ENCODE data around the gene ADD3. TPM values are rescaled to one million over a fixed set of nuclear protein-coding genes. Genes with fewer than 3 reads are reported as not detected.
A peak's percentile ranks its signal among the peaks of the same experiment; 100 is the strongest.

Gene ADD3
- polyA plus RNA-seq, 3 donors: 94.8 to 126 (median 111) TPM

DNA sequence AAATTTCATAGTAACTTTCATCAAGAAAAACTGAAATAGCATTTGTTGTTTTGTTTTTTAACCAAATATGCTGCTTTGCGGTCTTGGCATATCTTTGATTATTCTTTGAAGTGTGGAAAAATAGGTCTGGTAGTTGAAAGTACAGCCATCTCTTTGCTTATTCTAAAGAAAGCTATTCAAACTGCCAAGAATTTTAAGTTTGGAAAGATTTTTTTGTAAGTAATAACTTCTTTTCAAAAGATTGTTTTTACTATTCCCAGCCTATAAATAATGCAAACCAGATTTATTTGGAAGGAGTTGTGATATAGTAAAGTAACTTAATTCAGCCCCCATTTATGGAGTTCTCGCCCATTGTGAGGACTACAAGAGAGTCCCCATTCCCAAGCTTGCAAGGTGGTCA lies 87.0 kb downstream of the ADD3 start:
- Histone ChIP-seq H3K27ac (ENCODE audit: low read depth in 1 of 2, low read length in 2 of 2) (no peak overlapping the region), H3K36me3 (replicated peaks in 1 of 2; ENCODE audit: control insufficient read depth in 1 of 2, insufficient read depth in 2 of 2, low read length in 2 of 2) (no peaks in the 10 kb centered on the region), H3K27me3 (ENCODE audit: control insufficient read depth in 2 of 2, insufficient read depth in 2 of 2, low read length in 2 of 2) (no peaks in the 10 kb centered on the region), H3K79me2 (ENCODE audit: insufficient read depth, low read length) (peaks cover 65% of the 10 kb centered on the region), H3K9ac (ENCODE audit: insufficient read depth, low read length, poor library complexity, severe bottlenecking) (no peak overlapping the region), H3K4me2 (replicated peaks; ENCODE audit: extremely low read depth, low read length, poor library complexity, severe bottlenecking) (no peak overlapping the region), H3K4me1 (ENCODE audit: control insufficient read depth in 1 of 2, insufficient read depth in 2 of 2, low read length in 2 of 2) (no peaks in the 10 kb centered on the region), H3K4me3 (replicated peaks in 1 of 3; ENCODE audit: low read depth in 2 of 3, low read length in 3 of 3) (no peak overlapping the region), H2AFZ (ENCODE audit: insufficient read depth, low read depth, low read length, poor library complexity, severe bottlenecking) (no peak overlapping the region), H4K20me1 (ENCODE audit: insufficient read depth, low read length) (no peaks in the 10 kb centered on the region), H3K9me3 (replicated peaks in 1 of 2; ENCODE audit: control insufficient read depth in 1 of 2, insufficient read depth in 1 of 2, low read length in 2 of 2) (no peaks in the 10 kb centered on the region)
- intact Hi-C loops (cut with micrococcal nuclease): no loop called here
- H3K27ac Mint-ChIP-seq: no peak overlapping the region
- peaks cover 0 to 2% (median 0%) of the 10 kb centered on the region in 7 donors for H3K9me3 Mint-ChIP-seq
- no peak overlapping the region for H3K4me3 Mint-ChIP-seq
- peaks cover 4% of the 10 kb centered on the region for H3K4me1 Mint-ChIP-seq
- peaks cover 0 to 13% of the 10 kb centered on the region in 2 donors for H3K36me3 Mint-ChIP-seq
- H3K27me3 Mint-ChIP-seq (ENCODE audit: low read depth in 3 of 3): no peaks in the 10 kb centered on the region
- DNase-seq: no peak
- TF ChIP-seq, protein P1, sequence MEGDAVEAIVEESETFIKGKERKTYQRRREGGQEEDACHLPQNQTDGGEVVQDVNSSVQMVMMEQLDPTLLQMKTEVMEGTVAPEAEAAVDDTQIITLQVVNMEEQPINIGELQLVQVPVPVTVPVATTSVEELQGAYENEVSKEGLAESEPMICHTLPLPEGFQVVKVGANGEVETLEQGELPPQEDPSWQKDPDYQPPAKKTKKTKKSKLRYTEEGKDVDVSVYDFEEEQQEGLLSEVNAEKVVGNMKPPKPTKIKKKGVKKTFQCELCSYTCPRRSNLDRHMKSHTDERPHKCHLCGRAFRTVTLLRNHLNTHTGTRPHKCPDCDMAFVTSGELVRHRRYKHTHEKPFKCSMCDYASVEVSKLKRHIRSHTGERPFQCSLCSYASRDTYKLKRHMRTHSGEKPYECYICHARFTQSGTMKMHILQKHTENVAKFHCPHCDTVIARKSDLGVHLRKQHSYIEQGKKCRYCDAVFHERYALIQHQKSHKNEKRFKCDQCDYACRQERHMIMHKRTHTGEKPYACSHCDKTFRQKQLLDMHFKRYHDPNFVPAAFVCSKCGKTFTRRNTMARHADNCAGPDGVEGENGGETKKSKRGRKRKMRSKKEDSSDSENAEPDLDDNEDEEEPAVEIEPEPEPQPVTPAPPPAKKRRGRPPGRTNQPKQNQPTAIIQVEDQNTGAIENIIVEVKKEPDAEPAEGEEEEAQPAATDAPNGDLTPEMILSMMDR (IDR thresholded peaks at IDR 0.05): no peak
- WGBS (ENCODE audit: insufficient coverage): no CpG with 5 or more reads among the region's 2 CpGs

- Histone ChIP-seq H3K9me3 (replicated peaks in 1 of 2; ENCODE audit: control insufficient read depth in 1 of 2, insufficient read depth in 1 of 2, low read length in 2 of 2) (no peaks in the 10 kb centered on the region), H3K27ac (ENCODE audit: low read depth in 1 of 2, low read length in 2 of 2) (no peak overlapping the region), H3K36me3 (replicated peaks in 1 of 2; ENCODE audit: control insufficient read depth in 1 of 2, insufficient read depth in 2 of 2, low read length in 2 of 2) (peaks cover 11 to 55% of the 10 kb centered on the region in 2 donors), H3K4me3 (replicated peaks in 1 of 3; ENCODE audit: low read depth in 2 of 3, low read length in 3 of 3) (no peak overlapping the region), H3K27me3 (ENCODE audit: control insufficient read depth in 2 of 2, insufficient read depth in 2 of 2, low read length in 2 of 2) (no peaks in the 10 kb centered on the region), H4K20me1 (ENCODE audit: insufficient read depth, low read length) (no peaks in the 10 kb centered on the region), H3K4me2 (replicated peaks; ENCODE audit: extremely low read depth, low read length, poor library complexity, severe bottlenecking) (no peak overlapping the region), H3K79me2 (ENCODE audit: insufficient read depth, low read length) (peaks cover 31% of the 10 kb centered on the region), H2AFZ (ENCODE audit: insufficient read depth, low read depth, low read length, poor library complexity, severe bottlenecking) (no peak overlapping the region), H3K4me1 (ENCODE audit: control insufficient read depth in 1 of 2, insufficient read depth in 2 of 2, low read length in 2 of 2) (no peaks in the 10 kb centered on the region), H3K9ac (ENCODE audit: insufficient read depth, low read length, poor library complexity, severe bottlenecking) (no peak overlapping the region)
- peaks cover 0 to 2% (median 0%) of the 10 kb centered on the region in 3 donors for H3K27me3 Mint-ChIP-seq (ENCODE audit: low read depth in 3 of 3)
- no peaks in the 10 kb centered on the region for H3K9me3 Mint-ChIP-seq
- peaks cover 35 to 45% of the 10 kb centered on the region in 2 donors for H3K36me3 Mint-ChIP-seq
- H3K4me1 Mint-ChIP-seq: peaks cover 1% of the 10 kb centered on the region
- DNase-seq: peak in 1 of 3 donors; percentile 28
- intact Hi-C loops (cut with micrococcal nuclease): loop anchor here in 1 of 2 donors (5.0 kb wide), 1 partner anchor 34 kb away; no protein-coding TSS in a partner anchor
- H3K4me3 Mint-ChIP-seq: no peak overlapping the region
- H3K27ac Mint-ChIP-seq: peak overlapping the region in 2 of 7 donors; percentile 32 to 79
- TF ChIP-seq, protein P1 (IDR thresholded peaks at IDR 0.05): no peak
- no CpG with 5 or more reads among the region's 2 CpGs for WGBS (ENCODE audit: insufficient coverage)
Observed at GRCh38 chr10:110101464-110102144, 93.8 kb downstream of the ADD3 start.

Data from CD14-positive monocyte (primary cell).